HG02763 (cell line): ENCODE measurements around the gene UBE2G2.
A peak's percentile ranks its signal among the peaks of the same experiment; 100 is the strongest.

Experiments
- ATAC-seq: cut with Tn5 transposase; IDR thresholded peaks from one replicate; pipeline ENCODE4 v1.9.1; 2021; ENCODE audit warnings: mild to moderate bottlenecking, moderate library complexity; ENCODE audit not compliant: unreplicated experiment

UBE2G2 gene, protein sequence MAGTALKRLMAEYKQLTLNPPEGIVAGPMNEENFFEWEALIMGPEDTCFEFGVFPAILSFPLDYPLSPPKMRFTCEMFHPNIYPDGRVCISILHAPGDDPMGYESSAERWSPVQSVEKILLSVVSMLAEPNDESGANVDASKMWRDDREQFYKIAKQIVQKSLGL

DNA sequence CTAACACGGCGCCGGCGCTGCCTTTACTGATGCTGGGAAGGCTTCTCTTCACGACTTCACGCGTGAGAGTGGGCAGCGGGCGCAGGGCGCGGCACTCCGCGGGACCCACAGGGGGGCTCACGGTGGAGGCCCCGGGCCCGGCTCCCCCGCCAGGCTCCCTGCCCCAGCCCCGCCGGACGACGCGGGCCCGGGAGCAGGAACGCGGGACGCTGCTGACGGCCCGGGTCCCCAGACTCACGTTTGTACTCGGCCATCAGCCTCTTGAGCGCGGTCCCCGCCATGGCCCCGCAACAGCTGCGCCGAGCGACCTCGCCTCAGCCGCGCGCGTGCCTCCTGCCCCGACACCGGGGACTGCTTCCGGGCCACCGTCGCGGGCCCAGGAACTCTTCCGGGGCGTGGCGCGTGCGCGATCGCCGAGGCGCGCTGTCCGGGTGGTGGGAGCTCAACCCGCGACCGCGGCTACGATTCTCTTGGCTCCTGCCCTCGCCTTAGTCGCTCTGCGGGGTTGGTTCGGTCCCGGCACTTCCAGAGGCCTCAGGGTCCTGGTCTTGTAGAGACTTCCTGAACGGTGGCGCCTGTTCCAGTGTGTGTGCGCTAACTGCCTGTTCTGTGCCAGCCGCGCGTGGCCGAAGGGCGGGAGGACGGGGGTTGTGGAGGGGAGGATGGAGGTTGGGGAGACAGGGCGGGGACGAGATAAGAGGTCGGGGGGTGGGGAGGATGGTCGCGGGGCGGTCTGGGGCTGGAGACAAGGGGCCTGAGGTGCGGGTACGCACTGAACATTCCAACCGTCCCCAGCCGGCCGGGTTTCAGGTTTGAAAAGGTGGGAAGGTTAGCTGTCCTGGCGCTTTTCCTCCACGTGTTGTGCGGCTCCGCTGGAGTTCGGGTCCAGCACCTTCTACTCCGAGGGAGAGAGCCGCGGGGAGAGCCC, at the start of gene UBE2G2:
TSS of gene UBE2G2 (minus strand) at position 353 of the 928 bp plus-strand sequence. CDS start at position 281, 72 bp downstream.
- ATAC-seq = peak; percentile 88

DNA sequence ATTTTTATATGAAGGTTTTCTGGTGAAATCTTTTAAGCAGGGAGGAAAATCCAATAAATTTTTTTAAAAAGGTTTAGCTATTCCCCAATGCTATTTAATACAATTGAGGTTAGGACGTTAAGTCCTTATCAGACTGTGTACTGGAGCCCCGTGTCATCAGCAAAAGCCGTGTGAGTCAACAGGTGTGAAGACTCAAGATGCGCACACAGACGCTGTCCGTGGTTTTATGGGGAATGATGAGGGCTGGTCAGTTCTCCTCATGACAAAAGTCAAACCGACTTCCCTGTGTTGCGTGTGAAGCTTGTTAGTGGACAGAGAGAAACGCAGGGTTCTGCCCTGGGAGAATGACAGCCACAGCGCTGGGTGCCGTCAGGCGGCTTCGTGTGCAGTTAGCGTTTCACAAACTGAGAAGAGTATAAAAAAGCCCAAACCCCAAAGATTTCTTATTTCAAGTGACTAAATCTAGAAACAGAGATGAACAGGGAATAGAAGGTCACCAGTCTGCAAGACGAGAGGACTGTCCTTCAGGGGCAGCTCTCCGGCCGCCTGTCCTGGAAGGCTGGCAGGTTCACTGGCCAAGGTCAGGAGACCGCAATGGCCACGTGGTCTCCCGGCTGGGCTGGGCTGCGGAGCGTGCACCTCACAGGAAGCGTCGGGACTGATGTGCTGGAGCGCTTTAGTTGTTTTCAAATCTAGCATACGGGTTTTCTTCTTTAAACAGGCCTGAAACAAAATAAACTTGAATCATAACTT, 49.5 kb upstream of the UBE2G2 start:
- no peak for ATAC-seq

DNA sequence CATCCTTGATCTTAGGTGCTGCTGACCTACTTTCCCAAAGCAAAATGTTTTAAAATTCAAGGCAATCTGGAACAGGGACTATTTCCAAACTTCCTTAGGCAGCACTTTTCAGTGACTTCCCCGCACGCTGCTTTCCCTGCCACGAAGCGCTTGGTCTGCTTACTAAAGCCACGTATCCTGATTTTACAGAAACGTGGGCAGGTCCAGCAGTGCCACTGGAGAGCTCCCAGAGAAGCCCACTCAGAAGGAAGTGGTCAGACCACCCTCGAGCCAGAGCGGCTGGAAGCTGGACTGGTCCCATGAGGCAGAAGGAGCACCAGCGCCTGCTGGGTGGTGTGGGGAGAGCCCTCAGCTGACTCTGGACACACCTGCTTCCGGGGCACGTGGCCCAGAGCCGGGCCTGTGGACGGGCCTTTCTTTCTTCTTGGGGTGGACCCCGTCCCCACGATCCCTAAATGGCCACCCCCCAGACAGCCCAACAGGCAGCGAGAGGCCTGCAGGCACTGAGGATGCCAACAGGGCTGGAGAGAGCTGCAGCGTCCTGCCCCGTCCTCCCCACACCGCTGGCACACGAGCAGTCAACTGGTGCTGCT, 48.7 kb upstream of the UBE2G2 start:
- no peak for ATAC-seq

DNA sequence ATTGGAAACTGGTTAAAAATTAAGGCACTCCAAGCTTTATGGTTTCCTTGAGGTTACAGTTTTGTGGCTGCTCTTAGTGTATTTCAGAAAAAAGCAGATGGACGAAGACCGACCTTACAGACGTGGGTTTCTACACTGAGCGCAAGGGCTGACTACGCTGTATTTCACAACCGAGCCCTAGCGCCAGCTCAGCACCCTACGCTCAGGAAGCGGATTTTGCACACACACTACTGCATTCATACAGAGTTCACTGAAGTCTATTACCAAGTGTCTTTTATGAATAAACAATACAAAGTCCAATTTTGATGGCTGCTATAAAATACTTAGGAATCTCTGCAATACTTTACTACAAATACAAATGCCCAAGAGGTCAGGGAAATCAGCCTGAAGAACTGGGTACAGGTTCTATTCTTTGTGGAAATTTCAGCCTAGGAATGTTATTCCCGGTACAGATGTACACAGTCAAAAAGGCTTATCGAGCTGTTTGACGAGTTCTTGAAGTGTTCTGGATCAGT, 48.1 kb upstream of the UBE2G2 start:
- no peak for ATAC-seq

DNA sequence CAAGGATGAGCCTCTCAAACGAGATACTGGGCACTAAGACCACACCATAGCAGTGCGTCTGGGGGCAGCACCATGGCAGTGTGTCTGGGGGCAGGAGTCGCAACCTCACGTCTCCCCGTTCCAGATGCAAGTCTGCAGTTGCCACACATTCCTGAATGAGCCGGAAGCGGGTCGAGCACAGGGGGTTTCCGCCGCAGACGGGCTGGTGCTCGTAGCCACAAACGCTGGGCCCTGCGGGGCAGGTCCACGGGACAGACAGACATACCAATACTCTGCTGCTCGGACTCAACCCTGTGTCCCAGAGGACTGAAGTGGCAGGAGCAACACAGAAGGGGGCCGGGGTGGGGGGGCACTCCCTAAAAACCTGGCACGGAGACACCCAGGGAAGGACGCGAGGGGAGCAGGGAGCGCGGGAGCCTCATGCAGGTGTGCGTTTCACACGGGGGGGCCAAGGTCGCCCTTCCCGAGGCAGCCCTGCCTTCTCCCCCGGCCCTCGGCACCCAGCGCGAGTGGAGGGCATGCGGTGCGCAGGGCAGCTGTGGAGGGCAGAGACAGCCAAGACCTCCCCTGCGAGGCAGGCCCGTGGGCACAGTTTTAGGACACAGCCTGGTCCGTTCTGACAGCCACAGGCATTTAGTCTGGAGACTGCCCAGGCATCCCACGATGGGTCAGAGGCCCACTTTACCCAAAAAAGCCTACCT, 47.4 kb upstream of the UBE2G2 start:
- ATAC-seq = no peak

DNA sequence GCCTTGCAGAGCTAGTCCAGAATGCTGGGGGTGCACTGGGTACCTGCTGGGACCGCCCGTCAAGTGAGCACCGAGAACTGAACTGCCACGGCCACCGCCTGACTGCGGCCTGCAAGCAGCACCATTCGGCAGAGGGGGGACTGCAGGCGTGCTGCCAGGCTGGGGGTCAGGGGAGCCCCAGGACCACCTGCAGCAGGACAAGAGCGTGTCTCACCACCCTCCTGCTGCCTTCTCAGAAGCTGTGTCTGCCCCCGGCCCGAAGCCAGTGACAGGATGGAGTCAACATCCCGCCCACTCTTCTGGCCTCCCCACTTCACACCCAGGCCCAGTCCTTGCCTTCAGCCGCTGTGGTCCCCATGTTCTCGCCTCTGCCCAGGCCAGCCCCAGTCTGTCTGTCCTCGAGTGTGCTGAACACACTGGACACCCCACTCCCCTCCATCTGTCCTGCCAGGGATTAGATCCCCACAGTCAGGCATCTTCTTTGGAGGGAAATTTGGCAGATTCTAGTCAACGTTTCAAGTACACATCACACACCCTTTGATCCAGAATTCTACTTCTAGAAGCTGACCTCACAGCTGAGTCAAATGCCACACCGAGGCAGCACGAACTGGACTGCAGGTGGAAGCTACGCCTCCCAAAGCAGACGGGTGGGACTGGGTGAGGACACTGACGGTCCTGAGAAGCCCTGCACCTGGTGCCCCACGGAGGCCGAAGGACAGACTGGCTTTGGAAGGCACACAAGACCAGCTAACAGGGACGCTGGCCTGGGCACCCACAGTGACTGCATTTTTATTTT, 45.8 kb upstream of the UBE2G2 start:
- ATAC-seq = no peak

DNA sequence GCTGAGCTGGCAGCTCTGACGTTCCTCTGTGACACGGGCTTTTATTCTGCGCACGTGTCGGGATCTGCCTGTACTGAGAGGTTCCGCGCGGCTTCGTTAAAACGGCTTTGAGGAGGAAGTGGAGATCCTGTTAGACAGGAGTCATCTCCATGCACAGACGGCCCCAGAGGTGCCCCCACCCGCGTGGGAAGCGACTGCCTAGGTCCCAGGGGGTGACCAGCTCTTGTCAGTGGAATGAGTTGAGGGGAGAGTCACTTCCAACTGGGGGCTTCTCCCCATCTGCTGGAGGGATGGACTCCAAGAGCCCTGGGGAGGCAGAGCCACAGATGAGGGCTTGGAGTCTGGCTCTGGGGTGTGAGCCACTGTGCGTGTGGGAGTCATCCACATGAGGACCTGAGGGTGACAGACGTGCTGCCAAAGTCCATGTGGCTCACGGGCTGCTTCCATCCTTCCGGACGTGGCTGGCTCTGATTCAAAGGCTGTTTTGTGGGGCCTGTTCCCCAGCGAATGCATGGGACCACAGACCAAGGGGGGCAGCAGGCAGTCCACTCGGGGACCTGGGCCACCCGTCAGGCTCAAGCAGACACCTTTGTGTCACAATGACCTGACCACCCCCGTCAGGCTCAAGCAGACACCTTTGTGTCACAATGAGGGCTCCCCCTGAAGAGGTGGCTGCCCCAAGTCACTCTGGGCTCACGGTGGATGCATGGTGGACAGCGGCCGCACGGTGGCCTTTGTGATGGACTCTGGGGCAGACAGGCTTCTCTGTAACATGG, 45.1 kb upstream of the UBE2G2 start:
- ATAC-seq = no peak

DNA sequence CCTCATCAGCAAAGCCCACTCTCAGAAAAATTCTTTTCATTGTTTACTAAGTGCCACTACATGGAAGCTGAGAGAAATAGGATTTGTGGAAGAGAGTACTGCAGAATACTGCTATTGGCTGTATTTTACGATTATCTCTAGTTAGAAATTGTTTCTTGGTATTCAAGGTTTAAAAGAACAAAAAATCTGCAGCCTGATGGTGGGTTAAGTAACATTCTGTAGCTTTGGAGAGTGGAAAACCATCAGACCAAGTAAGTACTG, 44.5 kb upstream of the UBE2G2 start:
- ATAC-seq = no peak

DNA sequence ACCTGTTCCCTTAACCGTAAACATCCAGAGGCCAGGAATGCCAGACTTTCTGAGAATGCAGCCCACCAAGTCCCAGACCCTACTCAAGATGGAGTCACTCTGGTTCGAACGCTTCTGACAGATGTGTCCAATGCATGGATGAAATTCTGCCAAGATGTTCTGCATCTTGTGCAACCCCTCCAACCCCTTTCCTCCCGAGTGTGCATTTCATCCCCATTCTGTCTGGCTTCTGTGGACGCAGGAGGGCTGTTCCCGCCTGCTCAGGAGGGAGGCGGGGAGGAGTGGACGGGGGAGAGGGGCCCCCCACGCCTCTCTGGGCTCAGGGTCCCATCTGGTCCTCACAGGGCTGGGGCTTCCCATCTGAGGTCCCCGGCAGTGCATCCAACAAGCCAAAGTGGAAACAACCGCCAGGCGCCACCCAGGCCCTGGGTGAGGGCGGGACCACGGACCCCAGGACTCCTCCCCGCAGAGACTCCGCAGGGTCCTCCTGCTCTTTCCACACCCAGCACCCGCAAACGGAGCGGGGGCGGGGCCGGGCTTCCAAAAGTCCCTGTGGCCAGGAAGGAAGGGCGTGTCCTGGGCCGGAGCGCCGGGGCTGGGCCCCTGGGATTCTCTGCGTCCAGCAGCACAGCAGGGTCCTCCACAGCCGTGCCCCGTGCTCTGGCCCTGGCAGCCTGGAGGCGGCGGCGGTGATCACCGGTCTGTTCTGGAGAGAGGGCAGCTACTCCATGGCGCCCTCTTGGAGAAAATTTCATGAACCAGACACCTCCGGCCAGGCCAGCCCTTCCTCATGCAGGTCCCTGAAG, 44.0 kb upstream of the UBE2G2 start:
- ATAC-seq = no peak

DNA sequence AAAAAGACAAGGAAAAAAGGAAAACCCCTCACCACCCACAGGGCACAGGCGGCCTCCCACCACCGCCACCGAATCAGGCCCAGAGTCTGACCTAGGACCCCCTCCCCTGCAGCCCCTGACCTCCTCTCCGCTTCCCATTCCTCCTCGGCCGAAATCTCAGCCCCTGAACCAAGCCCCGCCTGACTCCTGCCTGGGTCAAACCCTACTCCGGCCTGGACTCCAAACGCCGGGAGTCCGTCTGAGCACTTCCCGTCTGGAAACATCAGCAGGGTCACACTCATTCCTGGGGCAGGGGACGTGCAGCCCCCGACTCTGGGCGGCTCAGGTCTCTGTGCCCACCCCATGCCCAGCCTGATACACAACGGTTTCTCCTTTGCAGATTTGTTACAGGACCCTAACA, 42.6 kb upstream of the UBE2G2 start:
- ATAC-seq = no peak

DNA sequence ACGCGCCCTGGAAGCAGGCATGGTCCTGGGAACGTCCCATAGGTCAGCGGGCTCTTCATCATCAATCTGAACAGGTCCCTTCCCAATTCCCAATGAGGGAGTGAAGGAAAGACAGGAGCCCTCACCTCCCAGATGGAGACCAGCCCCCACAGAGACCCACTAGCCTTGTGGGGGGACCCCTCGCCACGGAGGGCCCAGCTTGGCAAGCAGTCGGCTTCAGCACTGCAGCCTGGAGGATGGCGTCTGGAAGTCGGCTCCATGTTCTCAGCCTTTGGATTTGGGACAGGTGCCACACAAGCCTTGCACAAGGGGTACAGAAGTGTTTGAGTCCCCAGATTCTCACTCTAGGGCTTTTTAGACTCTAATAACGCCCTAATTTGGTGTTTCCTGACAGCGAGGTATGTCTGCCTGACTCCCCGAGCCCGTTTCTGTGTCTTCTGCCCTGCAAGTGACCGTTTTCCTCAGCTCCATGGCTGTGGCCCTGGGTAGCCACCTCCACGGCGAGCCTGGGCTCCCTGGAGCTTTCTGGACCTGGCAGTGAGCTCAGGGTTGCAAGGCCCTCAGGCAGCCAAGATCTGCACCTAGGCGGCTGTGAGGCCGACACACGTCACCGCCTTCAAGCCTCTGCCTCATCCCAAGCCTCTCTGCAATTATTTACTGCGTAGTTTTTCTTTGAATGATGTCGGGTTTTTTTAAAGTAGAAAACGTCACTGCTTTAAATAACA, 41.3 kb upstream of the UBE2G2 start:
- ATAC-seq = no peak

DNA sequence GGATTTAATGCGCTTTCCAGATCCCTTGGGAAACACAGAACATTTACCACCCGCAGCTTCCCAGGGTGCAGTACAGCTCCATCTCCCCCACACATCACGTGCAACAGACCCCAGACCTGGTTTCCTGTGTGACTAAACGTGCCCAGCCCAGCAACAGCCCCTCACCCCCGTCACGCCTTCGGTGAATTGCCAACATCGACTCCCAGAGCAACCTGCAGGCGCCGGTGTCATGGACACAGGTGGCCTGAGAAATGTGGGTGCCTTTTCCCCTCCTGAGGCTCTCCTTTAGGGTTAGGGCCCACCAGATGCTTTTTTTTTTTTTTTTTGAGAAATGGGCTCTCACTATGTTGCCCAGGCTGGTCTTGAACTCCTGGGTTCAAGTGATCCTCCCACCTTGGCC, 40.5 kb upstream of the UBE2G2 start:
- ATAC-seq = no peak

DNA sequence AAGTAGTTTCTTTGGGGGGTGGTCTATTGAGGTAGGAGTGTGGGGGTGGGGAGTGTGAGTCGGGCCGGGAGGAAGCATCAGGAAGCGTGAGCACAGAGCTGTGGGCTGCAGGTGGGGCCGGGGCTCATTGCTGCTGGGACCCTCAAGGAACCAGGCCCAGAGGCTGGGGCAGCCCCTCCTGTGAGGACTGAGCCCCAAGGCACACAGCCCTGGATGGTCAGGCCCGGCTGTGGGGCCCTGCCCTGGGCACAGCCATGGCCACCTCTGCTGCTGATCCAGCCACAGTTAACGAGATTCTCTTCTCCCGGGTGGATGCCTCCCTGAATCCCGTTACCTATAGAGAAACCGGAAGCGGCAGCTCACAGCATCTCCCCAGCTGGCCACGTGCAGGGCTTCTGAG, 39.2 kb upstream of the UBE2G2 start:
- ATAC-seq = no peak

DNA sequence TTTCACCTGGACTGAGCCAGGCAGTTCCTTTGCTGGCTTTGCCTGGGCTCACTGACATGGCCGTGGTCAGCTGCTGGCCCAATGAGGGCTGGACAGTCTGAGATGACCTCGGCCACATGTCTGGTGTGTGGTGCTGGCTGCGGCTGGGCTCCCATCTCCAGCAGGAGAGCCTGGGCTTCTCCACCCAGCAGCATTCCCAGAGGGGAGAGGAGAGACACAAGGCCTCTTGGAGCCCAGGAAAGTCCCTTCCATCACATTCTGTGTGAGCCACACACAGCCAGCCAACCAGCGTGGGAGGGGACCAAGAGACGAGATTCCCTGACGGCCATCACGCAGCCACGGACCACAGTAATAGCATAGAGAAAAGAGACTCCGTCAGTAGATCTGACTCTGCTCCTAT, 37.3 kb upstream of the UBE2G2 start:
- ATAC-seq = no peak

DNA sequence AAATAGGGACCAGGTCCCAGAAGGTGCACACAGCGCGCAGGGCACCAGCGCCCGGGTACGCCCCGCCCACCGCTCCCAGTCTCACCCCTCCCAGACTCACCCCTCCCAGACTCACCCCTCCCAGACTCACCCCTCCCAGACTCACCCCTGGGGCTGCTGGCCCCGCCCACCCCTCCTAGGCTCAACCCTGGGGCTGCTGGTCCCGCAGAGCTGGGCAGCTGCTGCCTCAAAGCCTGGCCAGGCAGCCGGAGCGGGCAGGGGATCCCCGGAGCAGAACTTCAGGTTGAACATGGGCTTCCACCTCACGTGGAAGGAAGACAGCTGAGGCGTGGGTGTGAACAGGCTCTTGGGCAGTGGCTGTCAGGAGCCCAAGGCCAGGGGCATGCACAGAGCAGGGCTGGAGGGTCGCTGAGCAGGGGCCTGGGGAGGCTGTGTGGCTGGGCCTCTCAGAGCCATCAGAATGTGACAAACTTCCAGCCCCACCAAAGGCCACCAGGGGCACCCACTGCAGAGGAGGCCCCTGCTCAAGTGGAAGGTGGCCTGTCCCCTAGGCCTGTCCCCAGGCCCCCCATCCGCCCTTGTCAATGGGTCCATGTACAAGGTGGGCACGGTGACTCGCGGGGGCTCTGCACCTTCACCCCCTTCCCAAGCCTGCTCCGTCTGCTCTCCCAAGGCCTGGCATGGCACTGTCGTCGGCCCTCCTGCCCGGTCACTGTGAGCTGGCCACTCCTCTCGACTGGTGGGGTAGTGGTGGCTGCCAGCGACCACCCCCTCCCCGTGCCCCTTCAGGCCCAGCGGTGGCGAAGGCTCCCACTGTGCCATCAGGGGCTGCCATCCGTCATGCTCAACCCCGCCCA, 36.6 kb upstream of the UBE2G2 start:
- ATAC-seq = no peak

DNA sequence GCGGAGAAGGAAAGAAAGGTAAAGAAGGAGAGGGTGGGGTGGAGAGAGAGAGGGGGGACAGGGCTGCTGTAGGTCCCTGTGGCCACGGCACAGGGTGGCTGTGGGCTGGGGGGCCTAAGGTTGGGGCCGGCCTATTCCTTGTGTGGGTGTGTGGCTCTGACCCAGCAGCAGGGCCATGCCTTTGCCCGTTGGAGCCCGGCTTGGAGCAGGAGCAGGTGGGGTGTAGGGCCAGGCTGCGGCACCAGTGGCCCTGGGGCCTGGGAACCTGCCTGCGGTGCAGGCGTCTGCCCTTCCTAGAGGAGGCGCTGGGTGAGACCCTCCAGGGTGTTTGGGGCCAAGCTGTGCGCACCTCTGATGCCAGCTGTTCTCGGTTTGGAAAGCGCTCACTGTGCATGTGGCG, 35.9 kb upstream of the UBE2G2 start:
- ATAC-seq = no peak
